Brain microvascular endothelial cell (primary cell): ENCODE data around the gene HMCN2.

Experiments
- DNase-seq: peaks from one replicate; pipeline ENCODE4 v3.0.0-alpha.2; 2020
- H3K27ac ChIP-seq: fragments of 250-450 bp; sonication (Bioruptor Pico); 2 replicates; pipeline ENCODE4 v1.5.1; 2020; ENCODE audit warnings: mild to moderate bottlenecking, moderate library complexity
- H3K27me3 ChIP-seq: fragments of 250-450 bp; sonication (Bioruptor Pico); replicated peaks from 2 replicates; pipeline ENCODE4 v1.5.1; 2020; ENCODE audit warnings: mild to moderate bottlenecking
- H3K36me3 ChIP-seq: fragments of 250-450 bp; sonication (Bioruptor Pico); replicated peaks from 2 replicates; pipeline ENCODE4 v1.5.1; 2020; ENCODE audit warnings: mild to moderate bottlenecking
- H3K4me3 ChIP-seq: 2 replicates; pipeline ENCODE4 v1.5.1; 2011; ENCODE audit warnings: low read depth, mild to moderate bottlenecking, control low read depth, low read length, moderate library complexity
- in situ Hi-C: cut with HindIII; loops from 2 replicates; pipeline ENCODE4 v1.10.0; 2017; ENCODE audit warnings: low sequenced_read_pairs, low pct_ligation_motif_present
- TF ChIP-seq, protein P1 (sequence below): IDR thresholded peaks from 2 replicates; pipeline ENCODE4 v1.5.1; 2011; ENCODE audit warnings: low read depth, mild to moderate bottlenecking, moderate library complexity, low read length, control low read depth, inconsistent platforms; ENCODE audit errors: missing control alignments

HMCN2 gene

DNA sequence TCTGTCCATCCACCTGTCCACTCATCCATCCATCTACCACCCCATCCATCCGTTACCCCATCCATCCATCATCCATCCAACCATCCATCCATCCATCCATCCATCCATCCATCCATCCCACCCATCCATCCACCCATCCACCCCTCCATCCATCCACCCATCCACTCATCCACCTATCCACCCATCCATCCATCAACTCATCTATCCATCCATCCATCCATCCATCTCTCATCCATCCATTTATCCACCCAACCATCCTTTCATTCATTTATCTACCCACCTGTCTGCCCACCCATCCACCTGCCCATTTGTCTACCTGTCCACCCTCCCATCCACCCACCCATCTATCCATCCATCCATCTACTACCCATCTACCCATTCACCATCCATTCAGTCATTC is 95.1 kb downstream of the HMCN2 start:
- no peaks in the 10 kb centered on the region for H3K27me3 ChIP-seq
- no peak overlapping the region for H3K4me3 ChIP-seq
- DNase-seq = no peak
- TF ChIP-seq, protein P1, sequence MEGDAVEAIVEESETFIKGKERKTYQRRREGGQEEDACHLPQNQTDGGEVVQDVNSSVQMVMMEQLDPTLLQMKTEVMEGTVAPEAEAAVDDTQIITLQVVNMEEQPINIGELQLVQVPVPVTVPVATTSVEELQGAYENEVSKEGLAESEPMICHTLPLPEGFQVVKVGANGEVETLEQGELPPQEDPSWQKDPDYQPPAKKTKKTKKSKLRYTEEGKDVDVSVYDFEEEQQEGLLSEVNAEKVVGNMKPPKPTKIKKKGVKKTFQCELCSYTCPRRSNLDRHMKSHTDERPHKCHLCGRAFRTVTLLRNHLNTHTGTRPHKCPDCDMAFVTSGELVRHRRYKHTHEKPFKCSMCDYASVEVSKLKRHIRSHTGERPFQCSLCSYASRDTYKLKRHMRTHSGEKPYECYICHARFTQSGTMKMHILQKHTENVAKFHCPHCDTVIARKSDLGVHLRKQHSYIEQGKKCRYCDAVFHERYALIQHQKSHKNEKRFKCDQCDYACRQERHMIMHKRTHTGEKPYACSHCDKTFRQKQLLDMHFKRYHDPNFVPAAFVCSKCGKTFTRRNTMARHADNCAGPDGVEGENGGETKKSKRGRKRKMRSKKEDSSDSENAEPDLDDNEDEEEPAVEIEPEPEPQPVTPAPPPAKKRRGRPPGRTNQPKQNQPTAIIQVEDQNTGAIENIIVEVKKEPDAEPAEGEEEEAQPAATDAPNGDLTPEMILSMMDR = no peak
- H3K36me3 ChIP-seq = no peaks in the 10 kb centered on the region
- in situ Hi-C loops = no loop called here
- no peak overlapping the region for H3K27ac ChIP-seq

DNA sequence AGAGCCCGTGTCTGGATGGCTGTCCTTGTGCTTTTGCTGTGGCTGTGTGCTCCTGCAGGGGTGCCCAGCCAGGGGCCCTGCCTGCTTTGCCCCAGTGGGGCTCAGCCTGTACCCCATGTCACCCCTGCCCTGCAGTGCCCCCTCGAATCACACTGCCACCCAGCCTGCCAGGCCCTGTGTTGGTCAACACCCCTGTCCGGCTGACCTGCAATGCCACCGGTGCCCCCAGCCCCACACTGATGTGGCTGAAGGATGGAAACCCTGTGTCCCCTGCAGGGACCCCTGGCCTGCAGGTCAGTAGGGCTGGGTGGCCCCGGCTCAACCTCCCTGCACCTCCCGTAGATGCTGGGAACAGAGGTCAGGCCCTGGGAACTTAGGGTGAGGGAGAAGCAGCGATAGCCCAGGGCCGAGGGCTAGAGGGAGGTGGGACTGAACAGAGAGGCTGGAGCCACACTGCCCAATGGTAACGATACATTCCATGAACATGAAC is 96.4 kb downstream of the HMCN2 start:
- no peak for DNase-seq
- no peaks in the 10 kb centered on the region for H3K27me3 ChIP-seq
- in situ Hi-C loops = no loop called here
- H3K36me3 ChIP-seq = no peaks in the 10 kb centered on the region
- TF ChIP-seq, protein P1 = no peak
- H3K4me3 ChIP-seq = no peak overlapping the region
- H3K27ac ChIP-seq = no peak overlapping the region

DNA sequence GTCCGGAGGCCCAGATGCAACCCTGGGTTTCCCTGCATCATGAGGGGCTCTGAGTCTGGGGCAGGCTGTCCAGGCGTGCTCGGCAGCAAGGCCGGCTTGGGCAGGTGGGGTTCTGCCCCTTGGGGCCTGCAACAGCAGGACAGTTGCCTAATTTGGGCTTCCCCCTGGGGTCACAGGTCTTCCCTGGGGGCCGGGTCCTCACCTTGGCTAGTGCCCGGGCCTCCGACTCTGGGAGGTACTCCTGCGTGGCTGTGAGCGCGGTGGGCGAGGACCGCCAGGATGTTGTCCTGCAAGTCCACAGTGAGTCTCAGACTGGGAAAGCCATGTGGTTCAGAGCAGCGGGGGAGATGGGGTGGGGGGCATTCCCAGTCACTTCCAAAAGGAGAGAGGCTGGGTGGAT is 97.1 kb downstream of the HMCN2 start:
- in situ Hi-C loops = no loop called here
- no peaks in the 10 kb centered on the region for H3K27me3 ChIP-seq
- no peaks in the 10 kb centered on the region for H3K36me3 ChIP-seq
- DNase-seq = no peak
- no peak overlapping the region for H3K4me3 ChIP-seq
- H3K27ac ChIP-seq = no peak overlapping the region
- TF ChIP-seq, protein P1 = no peak

GRCh38 chr9:130363755-130364404 is 98.3 kb downstream of the HMCN2 start:
- no peak for DNase-seq
- Histone ChIP-seq H3K4me3 (no peak overlapping the region), H3K36me3 (no peaks in the 10 kb centered on the region), H3K27ac (no peak overlapping the region), H3K27me3 (no peaks in the 10 kb centered on the region)
- TF ChIP-seq, protein P1 = no peak
- in situ Hi-C loops = no loop called here

DNA sequence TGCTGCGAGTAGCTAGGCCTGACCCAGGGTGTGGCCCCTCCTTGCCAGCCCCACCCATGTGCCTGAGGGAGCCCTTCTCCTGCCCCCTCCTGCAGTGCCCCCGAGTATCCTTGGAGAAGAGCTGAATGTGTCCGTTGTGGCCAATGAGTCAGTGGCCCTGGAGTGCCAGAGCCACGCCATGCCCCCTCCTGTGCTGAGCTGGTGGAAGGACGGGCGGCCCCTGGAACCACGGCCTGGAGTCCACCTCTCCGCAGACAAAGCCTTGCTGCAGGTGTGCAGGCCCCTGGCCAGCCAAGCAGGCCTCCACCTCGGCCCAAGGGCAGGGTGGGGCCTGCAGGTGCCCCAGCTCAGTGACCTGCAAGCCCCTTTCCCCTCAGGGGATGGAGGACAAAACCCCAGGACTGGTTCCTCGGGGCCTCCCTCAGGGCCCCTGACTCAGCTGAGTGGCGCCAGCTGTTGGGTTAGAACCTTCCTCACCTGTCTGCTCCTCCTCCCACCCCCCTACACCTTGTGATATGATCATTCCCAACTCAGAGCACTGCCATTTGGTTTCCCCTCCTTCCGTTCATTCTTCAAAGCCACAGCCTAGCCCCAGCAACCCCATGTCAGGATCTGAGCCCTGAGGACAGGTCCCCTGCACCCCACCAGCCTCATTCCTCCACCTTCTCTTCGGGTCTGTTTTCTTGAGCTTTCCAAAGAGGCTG is 99.2 kb downstream of the HMCN2 start:
- no peak overlapping the region for H3K27ac ChIP-seq
- H3K36me3 ChIP-seq = no peaks in the 10 kb centered on the region
- TF ChIP-seq, protein P1 = no peak
- H3K4me3 ChIP-seq = no peak overlapping the region
- DNase-seq = no peak
- no peaks in the 10 kb centered on the region for H3K27me3 ChIP-seq
- in situ Hi-C loops = no loop called here
